ENCODE data around the gene TULP3.

The TULP3 gene

DNA sequence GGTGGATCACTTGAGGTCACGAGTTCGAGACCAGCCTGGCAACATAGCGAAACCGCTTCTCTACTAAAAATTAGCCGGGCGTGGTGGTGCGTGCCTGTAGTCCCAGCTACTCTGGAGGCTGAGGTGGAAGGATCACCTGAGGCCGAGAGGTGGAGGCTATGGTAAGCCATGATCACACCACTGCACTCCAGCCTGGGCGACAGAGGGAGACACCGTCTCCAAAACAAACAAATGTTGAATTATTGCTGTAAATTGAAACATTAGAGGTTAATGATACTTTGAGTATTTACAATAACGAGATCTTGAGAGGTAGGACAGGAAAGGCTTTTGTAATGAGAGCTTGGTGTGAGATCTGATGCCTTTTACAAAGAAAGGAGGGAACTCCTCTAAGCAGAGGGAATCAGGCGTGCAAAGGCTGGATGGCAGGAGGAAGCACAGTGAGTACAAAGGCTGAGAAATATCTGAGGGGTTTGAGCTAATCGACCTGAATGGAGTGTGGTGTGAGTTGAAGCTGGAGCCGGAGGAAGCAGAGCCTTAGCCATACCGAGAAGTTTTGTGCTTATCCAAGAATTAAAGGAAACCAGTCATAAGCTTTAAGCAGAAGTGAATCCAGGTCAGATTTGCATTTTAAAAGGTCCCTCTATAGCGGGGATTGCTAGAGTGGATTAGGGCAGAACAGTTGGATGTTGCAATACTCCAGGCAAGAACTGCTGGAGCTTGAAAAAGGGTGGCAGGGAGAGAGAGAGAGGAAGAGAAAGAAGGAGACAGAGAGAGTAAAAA, 12.5 kb upstream of the TULP3 start:
- DNase-seq = peak; percentile 79

DNA sequence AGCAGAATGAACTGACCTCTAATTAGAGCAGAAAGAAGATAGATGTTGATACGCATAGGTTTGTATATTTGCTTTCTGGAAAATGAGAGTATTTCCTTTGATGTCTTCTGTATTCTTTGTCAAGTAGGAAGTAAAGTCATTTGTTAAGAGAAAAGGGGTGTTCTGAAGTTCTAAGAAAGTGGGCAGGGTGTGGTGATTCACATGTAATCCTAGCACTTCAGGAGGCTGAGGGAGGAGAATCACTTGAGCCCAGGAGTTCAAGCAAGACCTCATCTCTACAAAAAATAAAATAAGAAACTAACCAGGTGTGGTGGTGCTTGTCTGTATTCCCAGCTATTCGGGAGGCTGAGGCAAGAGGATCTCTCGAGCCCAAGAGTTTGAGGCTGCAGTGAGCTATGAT, 10.8 kb upstream of the TULP3 start:
- DNase-seq = no peak

DNA sequence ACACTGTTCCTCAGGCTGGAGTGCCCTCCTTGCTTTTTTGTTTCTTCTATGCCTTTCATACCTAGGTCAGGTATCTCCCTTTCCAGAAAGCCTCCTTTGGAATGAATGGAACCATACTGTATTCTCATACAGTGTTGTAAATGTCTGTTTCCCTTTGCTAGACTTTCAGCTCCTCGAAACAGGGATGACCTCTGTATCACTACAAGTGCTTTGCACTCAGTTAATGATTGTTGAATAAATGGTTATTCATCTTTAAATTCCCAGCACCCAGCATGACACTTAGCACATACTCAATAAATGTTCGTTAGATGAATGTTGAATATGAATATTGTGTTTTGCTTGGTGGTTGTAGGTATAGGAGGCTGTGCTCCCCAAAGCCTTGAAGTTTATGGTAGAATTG, 5.9 kb upstream of the TULP3 start:
- no peak for DNase-seq

DNA sequence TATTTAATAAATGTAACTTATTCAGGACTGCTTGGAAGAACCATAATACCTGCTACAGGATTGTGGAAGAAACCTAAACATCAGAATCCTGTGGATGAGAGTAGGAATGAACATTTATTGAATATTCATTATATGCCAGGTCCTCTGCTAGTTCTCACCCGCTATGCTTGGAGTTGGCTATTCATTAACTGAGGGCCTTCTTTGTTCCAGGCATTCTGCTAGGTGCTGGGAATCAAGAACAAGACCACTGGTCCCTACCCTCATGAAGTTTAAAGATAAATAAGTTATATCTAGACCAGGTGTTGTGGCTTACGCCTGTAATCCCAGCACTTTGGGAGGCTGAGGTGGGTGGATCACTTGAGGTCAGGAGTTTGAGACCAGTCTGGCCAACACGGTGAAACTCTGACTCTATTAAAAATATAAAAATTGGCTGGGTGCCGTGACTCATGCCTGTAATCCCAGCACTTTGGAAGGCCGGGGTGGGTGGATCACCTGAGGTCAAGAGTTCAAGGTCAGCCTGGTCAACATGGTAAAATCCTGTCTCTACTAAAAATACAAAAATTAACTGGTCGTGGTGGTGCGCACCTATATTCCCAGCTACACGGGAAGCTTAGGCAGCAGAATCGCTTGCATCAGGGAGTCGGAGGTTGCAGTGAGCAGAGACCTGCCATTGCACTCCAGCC, 3.8 kb upstream of the TULP3 start:
- DNase-seq = no peak

DNA sequence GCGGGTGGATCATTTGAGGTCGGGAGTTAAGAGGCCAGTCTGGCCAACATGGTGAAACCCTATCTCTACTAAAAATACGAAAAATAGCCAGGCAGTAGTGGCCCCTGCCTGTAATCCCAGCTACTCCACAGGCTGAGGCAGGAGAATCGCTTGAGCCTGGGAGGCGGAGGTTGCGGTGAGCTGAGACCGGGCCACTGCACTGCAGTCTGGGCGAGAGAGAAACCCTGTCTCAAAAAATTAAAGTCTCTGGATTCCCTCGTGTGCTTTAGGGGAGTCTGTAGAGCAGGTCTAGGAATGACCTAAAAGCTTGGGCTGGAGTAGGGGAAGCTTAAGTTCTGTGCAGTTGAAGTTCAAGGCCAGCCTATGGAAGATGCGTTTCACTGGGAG, 697 bp upstream of the TULP3 start:
- no peak for DNase-seq

DNA sequence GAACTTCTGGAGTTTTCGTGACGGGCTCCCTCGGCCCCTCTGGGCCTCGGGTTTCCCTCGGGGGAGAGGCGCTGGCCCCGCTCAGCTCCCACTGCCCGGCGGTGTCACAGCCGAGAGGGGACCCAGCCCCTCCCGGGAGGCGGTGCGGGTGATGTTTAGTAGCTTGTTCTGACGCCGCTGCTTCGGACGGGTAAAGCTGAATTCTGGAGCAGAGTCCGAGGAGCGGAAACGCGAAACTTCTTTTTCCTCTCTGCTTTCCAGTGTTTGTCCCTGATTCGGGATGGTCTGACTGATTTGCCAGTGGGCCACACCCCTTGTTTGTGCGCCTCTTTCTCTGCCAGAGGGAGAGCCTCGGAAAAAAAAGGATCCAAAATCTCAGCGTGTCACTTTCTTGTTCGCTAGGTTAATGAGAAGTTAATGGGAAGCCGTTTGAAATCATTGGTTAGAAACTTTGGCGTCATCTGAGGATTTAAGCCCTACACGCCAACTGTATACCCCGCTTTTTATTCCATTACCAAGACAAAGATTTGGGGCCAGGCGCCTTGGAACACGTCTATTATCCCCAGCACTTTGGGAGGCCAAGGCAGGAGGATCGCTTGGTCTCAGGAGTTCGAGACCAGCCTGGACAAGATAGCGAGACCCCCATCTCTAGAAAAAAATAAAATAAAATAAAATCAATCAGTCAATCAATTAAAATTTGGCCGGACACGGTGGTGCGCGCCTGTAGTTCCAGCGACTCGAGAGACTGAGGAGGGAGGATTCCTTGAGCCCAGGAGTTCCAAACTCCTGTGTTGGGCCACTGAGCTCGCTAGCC, 756 bp downstream of the TULP3 start:
- peak; percentile 66 for DNase-seq

DNA sequence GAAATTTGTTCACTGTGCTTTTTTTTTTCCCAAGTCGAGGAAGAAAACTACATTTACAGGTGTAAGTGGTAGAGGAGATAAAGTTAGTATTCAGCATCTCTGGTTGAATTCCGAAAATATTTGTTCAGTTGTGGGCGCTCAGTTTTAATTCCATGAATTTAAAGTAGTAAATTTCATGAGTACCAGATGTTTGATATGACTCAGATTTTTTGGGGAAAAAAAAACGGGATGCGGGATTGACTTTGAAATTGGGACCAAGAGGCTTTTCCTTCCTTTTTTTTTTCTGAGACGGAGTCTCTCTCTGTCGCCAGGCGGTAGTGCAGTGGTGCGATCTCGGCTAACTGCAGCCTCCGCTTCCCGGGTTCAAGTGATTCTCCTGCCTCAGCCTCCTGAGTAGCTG, 1.6 kb downstream of the TULP3 start:
- DNase-seq = no peak

DNA sequence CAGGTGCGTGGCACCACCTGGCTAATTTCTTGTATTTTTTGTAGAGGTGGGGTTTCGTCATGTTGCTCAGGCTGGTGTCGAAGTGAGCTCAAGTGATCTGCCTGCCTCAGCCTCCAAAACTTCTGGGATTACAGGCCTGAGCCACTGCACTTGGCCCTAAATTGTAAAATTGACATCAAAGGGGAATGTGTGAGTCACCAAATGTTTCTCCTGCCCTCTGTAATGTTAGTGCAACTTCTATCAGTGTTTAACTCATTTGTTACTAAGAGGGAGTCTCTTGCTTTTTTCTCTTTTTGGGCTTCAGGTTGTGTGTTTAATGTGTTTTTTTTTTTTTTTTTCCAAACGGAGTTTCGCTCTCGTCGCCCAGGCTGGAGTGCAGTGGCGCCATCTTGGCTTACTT, 2.3 kb downstream of the TULP3 start:
- no peak for DNase-seq

DNA sequence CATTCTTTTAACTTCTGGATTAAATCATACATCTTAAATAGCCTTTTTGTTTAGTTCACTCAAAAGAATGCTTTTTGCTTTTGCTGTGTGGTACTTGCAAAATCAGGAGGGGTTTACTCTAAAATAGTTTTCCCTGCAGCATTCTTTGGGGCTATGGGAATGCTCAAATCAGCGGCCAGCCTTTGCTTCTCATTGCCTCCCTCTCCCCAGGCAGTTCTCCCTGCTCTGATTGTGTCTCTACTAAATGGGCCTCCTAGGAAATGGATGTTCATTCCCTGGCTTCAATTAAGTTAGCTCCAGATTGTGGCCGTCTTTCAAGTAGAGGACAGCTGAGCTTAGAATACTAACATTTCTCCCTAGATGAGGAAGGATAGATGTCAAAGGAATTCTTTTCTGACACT, 4.4 kb downstream of the TULP3 start:
- no peak for DNase-seq

DNA sequence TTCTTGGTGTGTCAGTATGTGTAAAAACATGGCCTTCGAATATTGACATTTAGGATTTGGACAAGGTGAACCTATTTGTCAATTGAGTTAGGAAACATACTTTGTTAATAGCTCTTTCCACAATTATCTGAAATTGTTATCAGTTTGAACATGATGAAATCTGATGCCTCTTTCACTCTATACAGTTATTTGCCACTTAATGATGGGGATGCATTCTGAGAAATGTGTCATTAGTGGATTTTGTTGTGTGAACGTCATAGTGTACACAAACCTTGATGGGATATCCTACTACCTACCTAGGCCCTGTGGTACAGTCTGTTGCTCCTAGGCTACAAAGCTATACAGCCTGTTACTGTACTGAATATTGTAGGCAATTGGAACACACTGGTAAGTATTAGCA, 4.8 kb downstream of the TULP3 start:
- no peak for DNase-seq

DNA sequence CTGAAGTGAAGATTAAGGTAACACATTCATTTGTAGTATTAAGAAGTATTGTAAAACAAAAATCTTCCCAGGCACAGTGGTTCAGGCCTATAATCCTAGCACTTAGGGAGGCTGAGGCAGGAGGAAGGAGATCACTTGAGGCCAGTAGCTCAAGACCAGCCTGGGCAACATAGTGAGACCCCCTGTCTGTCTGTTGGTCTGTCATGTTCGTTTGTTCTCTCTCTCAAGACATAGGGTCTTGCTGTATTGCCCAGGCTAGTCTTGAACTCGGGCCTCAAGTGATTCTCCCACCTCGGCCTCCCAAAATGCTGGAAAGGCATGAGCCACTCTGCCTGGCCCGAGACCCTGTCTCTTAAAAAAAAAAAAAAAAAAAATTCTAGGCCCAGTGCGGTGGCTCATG, 6.7 kb downstream of the TULP3 start:
- no peak for DNase-seq

DNA sequence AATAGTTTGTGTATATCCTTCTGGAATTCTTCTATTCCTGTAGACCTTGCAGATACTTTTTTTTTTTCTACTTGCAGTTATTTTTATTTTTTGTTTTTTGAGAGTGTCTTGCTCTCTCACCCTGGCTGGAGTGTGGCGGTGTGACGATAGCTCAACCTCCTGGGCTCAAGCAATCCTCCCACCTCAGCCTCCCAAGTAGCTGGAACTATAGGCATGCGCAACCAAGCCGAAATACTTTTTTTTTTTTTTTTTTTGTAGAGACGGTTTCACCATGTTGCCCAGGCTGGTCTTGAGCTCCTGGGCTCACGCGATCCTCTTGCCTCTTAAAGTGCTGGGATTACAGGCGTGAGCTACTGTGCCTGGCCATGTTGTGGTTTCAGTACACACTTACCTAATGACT, 10.0 kb downstream of the TULP3 start:
- DNase-seq = no peak

DNA sequence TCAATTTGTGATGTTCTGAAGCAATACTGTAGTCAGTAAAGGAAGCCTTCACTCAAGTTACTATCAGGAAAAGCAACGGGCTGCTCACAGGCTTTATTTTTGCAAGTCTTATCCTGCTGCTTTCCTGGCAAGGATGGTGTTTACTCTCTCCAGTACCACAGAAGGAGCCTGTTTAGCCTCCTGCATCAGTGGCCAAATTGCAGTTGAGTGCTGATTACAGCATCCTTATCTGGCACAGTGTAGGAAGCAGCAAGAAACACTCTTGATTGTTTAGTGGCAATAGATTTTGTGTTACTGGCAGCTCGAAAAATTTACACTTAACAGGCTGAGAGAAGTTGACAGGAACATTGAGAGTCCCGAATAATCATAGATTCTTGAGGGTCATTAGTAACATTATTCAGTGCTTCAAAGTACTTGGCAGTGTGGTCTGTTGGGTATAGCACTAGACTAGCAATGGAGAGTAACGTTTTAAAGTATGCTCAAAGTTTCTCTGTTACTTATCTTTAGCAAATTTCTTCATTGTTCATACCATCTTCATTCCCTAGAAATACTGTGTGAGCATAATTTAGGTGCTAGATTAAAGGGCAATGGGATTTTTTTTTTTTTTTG, 11.7 kb downstream of the TULP3 start:
- peak; percentile 74 for DNase-seq

DNA sequence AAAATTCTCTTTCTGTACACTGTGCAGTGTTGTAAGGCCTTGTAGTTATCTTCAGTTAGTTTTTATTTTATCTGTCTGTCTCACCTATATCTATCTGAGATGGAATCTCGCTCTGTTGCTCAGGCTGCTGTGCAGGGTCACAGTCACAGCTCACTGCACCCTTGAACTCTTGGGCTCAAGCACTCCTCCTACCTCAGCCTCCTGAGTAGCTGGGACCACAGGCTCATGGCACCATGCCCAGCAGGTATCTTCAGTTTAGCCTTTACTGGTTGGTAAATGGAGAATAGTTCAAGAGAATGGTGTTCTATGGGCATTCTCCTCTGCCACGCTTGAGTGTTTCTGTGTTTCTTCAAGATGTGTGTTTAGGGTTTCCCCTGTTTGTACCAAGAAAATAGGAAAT, 13.6 kb downstream of the TULP3 start:
- DNase-seq = no peak

DNA sequence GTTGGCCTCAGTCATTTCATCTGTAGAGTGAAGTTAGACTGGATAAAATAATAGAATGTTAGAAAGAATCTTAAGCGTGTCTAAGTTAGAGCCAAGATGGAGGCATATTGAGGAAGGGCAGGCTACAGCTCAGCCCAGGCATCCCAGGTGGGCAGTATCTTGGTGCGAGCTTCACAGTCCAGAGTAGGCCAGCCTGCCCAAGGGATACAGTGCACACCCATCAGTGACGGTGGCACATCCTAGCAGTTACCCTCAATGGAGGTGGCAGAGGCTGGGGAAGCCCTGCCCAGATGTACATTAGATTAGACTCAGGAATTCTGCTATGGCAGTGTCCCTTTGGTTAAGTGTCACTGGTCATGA, 21.5 kb downstream of the TULP3 start:
- DNase-seq = no peak

DNA sequence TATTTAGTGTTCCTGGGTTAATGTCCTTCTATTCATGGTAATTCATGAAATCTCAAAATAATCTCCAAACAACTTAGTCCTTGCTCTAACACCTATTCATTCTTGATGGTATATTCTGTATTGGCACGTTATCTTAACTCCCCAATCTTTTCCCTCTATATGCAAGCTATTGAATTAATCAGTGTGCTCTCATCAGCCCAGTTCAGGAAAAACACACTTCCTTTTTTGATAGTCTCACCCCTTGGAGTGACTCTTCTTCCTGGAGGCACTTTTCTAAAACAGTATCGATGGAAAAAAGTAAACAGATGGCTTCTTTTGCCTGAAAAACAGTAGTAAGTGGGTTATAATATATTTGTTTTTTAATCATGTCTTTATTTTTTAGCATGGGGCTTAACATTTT, 28.6 kb downstream of the TULP3 start:
- no peak for DNase-seq

DNA sequence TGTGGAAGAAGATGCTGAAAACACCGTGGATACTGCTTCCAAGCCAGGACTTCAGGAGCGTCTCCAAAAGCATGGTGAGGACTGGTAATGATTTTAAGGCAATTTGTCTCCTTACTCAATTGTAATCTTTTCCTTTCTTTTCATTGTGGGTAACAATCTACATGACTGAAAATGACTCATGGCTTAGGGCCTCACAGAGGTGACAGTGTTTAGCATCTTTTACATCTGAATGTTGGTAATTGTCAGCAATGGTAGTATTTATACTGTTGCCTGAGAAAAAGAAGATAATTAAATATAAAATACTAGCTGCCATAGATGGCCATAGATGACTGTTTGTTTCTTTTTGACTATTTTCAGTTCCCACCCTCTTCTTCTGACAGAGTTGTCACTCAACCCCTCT, 31.6 kb downstream of the TULP3 start:
- DNase-seq = no peak

DNA sequence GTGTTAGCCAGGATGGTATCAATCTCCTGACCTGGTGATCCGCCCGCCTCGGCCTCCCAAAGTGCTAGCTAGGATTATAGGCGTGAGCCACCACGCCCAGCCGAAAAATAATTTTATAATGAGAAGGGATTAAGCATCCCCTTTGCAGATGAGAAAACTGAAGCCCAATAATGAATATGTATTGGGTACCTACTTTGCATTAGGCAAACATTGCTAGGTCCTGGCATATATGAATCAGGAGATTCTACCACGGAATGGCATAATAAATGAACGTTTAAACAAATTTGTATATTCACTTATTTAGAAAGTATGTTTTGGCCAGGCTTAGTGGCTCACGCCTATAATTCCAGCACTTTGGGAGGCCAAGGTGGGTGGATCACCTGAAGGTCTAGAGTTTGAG, 32.4 kb downstream of the TULP3 start:
- DNase-seq = no peak

DNA sequence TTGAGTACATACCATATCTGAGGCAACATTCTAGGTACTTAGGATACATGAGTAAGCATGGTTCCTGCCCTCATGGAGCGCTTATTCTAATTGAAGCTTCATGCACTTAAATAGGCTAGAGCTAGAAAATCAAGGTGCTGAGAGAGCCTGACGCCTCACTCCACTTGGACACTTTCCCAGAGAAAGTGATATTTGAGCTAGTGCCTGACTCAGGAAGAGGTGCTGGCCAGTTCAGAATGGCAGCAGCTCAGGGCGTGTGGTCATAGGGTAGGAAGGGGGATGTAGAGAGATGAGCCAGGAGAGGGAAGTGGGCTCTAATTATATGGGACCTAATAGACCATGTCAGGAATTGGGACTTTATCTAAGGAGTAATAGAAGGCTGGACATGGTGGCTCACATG, 33.3 kb downstream of the TULP3 start:
- DNase-seq = no peak

DNA sequence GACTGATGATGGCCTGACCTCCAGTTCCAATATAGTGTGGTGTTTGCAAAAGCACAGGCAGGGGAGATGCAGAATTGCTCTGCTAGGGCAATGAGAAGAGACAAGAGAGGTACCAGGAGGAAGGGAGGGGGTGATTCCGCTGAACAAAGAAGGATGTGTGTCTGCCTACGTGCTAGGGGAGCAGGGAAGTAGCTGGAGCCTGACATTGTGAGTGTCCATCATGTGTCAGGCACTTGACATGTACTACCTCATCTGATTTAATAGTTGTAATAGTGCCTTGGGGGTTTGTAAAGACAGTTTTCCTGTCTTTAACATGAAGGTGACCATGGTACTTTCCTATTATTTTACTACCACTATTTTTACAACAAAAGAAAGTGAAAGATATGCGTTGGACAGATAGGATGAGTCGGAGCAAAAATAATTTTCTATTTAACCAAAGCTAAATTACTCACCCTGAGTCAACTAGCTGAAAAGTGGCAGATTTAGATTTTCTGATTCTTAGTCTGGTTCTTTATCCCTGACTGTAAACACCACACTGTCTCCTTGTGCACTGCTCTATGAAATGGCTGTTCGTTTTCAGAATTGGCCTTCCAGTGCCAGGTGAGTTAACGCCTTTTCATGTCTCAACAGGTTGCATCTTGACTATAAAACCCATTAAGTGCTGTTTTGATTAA, 34.8 kb downstream of the TULP3 start:
- no peak for DNase-seq

DNA sequence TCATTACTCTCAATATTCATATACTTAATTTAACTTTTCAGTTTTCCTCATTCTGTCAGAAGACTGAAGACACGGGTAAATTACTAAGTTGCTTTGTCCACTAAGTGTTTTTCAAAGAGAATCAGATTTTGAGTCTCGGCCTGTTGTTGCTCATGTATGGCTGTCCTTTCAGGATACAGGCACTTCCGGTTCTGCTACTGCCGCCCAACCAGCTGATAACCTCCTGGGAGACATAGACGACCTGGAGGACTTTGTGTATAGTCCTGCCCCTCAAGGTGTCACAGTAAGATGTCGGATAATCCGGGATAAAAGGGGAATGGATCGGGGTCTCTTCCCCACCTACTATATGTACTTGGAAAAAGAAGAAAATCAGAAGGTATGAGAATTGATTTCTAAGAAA, 40.2 kb downstream of the TULP3 start:
- DNase-seq = no peak

DNA sequence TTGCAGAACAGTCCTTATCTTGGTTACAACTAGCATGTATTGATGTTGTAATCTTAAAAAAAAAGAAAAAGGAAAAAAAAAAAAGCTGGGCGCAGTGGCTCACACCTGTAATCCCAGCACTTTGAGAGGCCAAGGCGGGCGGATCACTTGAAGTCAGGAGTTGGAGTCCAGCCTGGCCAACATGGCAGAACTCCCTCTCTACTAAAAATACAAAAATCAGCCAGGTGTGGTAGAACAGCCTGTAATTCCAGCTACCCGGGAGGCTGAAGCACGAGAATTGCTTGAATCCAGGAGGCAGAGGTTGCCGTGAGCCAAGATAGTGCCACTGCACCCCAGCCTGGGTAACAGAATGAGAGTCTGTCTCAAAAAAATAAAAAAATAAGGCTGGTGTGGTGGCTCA, 42.9 kb downstream of the TULP3 start:
- DNase-seq = no peak

DNA sequence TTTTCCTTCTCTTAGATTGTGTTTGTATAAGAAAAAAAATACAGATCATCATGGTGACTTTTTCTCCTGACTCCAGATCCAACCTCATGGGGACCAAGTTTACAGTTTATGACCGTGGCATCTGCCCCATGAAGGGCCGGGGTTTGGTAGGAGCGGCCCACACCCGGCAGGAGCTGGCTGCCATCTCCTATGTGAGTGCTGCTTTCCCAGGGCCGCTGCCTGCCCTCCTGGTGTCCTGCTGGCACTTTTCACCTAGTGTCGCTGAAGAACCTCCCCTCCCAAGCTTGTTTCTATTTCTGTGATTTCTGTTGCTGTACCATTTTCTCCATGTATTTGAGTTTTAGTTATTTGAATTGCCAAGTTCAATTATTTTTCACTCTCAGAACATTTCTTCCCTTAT, 43.7 kb downstream of the TULP3 start:
- DNase-seq = no peak
